ENCODE measurements around the gene TTBK2.

The TTBK2 gene

GRCh38 chr15:42716125-42716524 is 204.5 kb downstream of the TTBK2 start:
- no peak for DNase-seq (ENCODE audit: low read depth)
- no peak for TF ChIP-seq CTCF (IDR thresholded peaks at IDR 0.05; ENCODE audit: low read depth, low read length, missing control alignments)
- H3K4me3 ChIP-seq (ENCODE audit: low read depth, low read length), result no peak overlapping the region

- no peak for TF ChIP-seq CTCF (IDR thresholded peaks at IDR 0.05; ENCODE audit: low read depth, low read length, missing control alignments)
- DNase-seq (ENCODE audit: low read depth), result no peak
- no peak overlapping the region for H3K4me3 ChIP-seq (ENCODE audit: low read depth, low read length)
These were observed 208.0 kb downstream of the TTBK2 start for GRCh38 chr15:42712584-42712983.

- DNase-seq (ENCODE audit: low read depth), result no peak
- no peak overlapping the region for H3K4me3 ChIP-seq (ENCODE audit: low read depth, low read length)
- TF ChIP-seq CTCF (IDR thresholded peaks at IDR 0.05; ENCODE audit: low read depth, low read length, missing control alignments), result no peak
These were observed 208.8 kb downstream of the TTBK2 start for GRCh38 chr15:42711746-42712145.

GRCh38 chr15:42710662-42711061 is 209.9 kb downstream of the TTBK2 start:
- no peak for TF ChIP-seq CTCF (IDR thresholded peaks at IDR 0.05; ENCODE audit: low read depth, low read length, missing control alignments)
- no peak overlapping the region for H3K4me3 ChIP-seq (ENCODE audit: low read depth, low read length)
- DNase-seq (ENCODE audit: low read depth), result no peak

- TF ChIP-seq CTCF (IDR thresholded peaks at IDR 0.05; ENCODE audit: low read depth, low read length, missing control alignments), result no peak
- no peak overlapping the region for H3K4me3 ChIP-seq (ENCODE audit: low read depth, low read length)
- DNase-seq (ENCODE audit: low read depth), result no peak
These were observed 212.6 kb downstream of the TTBK2 start for GRCh38 chr15:42707873-42708544.

GRCh38 chr15:42707068-42707467 is 213.5 kb downstream of the TTBK2 start:
- no peak for DNase-seq (ENCODE audit: low read depth)
- TF ChIP-seq CTCF (IDR thresholded peaks at IDR 0.05; ENCODE audit: low read depth, low read length, missing control alignments), result no peak
- no peak overlapping the region for H3K4me3 ChIP-seq (ENCODE audit: low read depth, low read length)

- H3K4me3 ChIP-seq (ENCODE audit: low read depth, low read length), result no peak overlapping the region
- TF ChIP-seq CTCF (IDR thresholded peaks at IDR 0.05; ENCODE audit: low read depth, low read length, missing control alignments), result no peak
- no peak for DNase-seq (ENCODE audit: low read depth)
These were observed 215.2 kb downstream of the TTBK2 start for GRCh38 chr15:42705336-42705735.

Data from GM12864 (cell line).